HG02623 (cell line): ENCODE measurements around the gene FLNB.

Experiments used
- ATAC-seq: cut with Tn5 transposase; IDR thresholded peaks from one replicate; pipeline ENCODE4 v1.9.1; 2021; ENCODE audit warnings: moderate library complexity; ENCODE audit not compliant: unreplicated experiment

The FLNB gene

GRCh38 chr3:58157700-58158099 lies 149.5 kb downstream of the FLNB start:
- ATAC-seq, result no peak

DNA sequence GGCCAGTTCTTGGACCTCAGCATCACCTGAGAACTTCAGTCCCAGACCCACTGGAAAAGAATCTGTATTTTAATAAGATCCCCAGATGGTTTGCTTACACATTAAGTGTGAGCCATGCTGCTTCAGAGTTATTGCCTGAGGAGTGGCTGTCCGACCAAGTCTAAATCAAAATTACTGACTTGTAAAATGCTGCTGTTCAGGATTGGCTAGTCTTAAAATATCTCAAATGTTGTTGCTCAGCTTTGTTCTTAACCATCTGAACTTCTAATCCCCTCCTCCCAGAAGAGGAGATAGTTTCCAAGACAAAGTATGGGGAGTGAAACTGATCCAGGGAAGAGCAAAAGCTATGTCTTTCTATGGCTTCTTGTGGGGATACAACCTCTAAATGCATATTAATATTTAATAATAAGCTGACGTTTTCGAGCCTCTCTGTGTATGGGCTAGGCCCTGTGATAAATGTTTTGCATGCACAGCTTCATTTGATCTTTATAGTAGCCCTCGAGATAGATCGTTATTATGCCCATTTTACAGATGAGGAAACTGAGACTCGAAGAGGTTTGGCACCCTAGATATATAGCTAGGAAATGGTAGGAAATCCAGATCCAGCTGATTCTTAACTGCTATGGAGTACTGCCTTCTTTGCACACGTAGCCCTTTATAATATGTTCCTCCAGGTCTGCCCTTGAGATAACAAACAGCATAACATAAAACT lies 150.4 kb downstream of the FLNB start:
- ATAC-seq, result no peak

GRCh38 chr3:58160399-58160798 lies 152.2 kb downstream of the FLNB start:
- ATAC-seq, result no peak

- no peak for ATAC-seq
Measured at GRCh38 chr3:58161435-58162398, 153.5 kb downstream of the FLNB start.

DNA sequence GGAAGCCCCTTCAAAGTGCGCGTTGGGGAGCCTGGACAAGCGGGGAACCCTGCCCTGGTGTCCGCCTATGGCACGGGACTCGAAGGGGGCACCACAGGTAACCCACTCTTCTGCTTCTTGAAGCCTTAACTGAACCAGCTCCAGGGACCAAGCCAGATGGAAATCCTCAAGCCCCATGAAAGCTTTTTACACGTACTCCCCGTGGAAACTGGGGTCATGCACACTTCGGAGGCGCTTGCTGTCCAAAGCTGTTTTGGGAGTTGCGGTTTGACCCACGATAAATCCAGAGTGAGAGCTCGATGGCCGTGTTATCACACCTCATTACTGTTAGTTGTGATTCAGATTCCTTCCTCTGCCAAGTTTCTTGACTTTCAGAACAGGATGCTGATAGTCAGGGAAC lies 155.0 kb downstream of the FLNB start:
- ATAC-seq, result no peak

DNA sequence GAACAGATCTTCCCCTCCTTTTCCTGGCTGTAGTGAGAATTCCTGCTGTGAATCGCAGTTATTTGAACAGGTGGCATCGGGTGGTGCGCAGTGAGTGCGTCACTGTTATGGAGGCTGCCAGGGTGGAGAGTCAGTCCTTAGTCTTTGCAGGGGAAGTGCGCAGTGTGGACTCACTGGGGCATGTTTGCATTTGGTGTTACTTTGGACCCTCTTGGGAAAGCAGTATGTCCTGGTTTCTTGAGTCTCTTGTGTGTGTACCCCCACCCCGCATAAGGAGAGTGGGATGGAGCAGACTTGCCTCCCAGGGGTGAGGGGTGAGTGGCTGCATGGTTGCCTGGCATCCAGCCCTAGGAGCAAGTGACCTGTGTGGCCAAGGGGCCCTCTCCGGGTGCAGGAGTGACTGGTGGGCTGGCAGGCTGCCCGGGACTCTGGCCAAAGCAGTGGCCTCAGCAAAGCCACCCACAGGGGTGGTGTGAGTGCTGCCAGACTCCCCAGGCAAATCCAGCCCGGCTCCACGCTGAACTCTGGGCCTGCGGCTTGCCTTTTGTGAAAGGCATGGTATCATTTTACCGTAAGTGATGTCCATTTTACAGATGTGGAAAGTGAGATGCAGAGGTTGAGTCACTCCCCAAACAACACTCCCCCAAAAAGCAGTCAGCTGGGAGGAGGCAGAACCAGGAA lies 156.1 kb downstream of the FLNB start:
- ATAC-seq, result no peak

GRCh38 chr3:58164906-58165821 lies 156.9 kb downstream of the FLNB start:
- no peak for ATAC-seq

DNA sequence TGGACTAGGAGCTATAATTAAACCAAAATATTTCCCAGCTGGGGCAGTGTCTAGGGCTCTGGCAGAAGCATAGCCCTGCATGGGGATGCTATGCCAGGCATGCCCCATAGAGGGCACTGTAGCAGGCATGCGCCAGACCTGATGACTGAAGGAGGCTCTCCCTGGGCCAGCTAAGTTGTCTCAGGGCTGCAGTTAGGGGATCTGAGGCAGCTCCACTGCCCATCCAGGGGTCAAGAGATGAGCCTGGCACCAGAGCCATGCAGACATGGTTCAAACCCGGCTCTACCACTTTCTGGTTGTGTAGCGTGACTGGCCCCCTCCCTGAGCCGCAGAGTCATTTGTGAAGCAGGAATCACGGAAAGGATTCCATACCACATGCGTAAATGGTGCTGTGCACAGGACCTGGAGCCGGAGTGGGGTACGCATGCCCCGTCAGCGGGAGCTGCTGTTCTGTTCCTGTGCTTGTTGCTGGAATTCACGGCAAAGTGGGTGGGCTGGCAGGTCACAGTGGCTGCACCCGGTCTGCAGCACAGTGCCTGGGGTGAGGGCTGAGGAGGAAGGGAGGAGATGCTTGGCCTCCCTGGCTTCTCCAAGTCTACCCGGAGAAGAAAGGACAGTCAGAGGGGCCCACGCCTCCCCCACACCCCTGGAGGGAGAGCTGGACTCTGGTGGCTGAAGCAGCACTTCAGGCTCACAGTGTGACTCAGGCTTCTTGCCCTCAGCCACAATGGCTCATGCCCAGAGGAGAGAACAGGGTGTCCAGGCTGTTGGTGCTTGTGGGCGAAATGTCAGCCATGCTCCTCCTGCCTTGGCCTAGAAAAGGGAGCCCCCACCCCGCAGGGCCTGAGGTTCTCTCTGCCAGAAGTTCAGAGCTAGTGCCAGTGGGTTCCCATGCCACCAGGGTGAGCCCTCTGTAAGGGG lies 159.5 kb downstream of the FLNB start:
- peak; percentile 53 for ATAC-seq

GRCh38 chr3:58168498-58168897 lies 160.3 kb downstream of the FLNB start:
- ATAC-seq, result no peak

DNA sequence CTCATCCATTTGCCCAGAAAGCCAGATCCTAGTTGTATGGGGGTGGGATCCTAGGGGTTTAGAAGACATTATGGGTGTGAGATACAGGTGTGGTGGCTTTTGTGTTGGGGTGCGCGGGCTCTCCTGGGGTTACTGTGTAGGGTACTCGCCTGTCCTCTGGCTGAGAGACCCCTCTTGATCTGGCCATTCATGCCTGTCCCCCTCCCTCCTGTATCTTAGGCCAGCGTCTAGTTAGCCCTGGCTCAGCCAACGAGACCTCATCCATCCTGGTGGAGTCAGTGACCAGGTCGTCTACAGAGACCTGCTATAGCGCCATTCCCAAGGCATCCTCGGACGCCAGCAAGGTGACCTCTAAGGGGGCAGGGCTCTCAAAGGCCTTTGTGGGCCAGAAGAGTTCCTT lies 161.1 kb downstream of the FLNB start:
- no peak for ATAC-seq

- ATAC-seq, result no peak
Measured at GRCh38 chr3:58170376-58170775, 162.2 kb downstream of the FLNB start.

DNA sequence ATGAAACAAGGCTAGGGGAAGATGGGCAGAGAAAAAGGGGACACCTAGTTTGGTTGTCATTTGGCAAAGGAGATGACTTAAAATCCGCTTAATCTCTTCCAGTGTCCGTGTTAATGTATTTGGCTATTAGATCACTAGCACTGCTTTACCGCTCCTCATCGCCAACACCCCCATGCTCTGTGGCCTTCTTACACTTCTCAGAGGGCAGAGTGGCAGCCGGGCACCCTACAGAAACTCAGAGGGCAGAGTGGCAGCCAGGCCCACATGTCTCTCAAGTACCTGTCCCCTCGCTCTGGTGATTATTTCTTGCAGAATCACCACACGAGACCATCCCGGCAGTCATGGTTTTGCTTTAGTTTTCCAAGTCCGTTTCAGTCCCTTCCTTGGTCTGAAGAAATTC lies 162.9 kb downstream of the FLNB start:
- no peak for ATAC-seq

DNA sequence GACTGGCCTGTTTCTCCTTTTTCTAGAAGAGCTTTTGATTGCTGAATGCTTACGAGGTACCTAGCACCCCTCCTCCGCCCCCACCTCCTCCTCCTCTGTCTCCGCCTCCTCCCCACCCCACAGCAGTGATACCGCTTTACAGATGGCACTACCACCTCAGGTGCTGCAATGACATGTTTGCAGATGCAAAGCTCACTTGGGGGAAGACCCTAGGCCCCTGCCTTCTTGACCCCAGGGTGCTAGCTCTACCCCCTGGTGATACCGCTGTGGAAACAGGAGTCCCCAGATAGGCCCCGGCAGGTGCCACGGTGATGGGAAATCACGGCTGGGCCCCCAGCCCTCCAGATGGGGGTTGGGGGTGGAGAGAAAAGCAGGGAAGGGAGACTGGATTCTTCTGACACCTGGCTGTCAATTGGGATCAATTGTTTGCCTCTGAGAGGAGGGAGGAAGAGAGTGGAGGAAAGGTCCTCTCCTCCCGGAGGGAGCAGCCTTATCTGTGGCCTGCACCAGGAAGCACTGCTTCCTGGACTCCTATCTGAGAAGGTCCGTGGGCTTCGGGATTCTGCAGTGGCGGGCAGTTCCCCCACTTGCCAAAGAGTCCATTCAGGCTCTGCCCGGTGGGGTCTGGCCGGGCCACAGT lies 164.9 kb downstream of the FLNB start:
- ATAC-seq, result no peak

- ATAC-seq, result no peak
Measured at GRCh38 chr3:58173669-58174398, 165.6 kb downstream of the FLNB start.

- ATAC-seq, result no peak
Measured at GRCh38 chr3:58175187-58175436, 166.9 kb downstream of the FLNB start.

GRCh38 chr3:58175437-58176184 lies 167.4 kb downstream of the FLNB start:
- ATAC-seq, result no peak

DNA sequence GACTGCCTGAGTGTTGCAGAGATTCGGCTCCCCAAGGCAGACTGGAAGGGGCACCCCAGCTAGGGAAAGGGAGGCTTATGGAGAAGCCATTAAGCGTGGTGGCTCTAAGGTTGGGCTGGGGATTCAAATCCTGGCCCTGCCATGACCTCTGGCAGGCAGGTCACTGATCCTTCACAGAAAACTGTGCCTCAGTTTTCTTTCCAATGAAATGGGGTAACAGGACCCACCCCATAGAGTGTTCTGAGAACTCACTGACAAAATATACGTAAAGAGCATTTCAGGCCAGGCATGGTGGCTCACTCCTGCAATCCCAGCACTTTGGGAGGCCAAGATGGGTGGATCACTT lies 167.9 kb downstream of the FLNB start:
- ATAC-seq, result no peak
